GM10847 (cell line): ENCODE measurements around the gene SLC24A5.

Source experiments
- POLR2A ChIP-seq: IDR thresholded peaks from 2 replicates; pipeline ENCODE4 v1.6.1; 2011; ENCODE audit not compliant: insufficient read length; ENCODE audit errors: extremely low read depth

Gene SLC24A5

GRCh38 chr15:48101376-48101961 is 19.3 kb upstream of the SLC24A5 start:
- TF ChIP-seq POLR2A, result no peak

- TF ChIP-seq POLR2A, result no peak
These were observed 18.6 kb upstream of the SLC24A5 start for GRCh38 chr15:48102167-48102566.

- no peak for TF ChIP-seq POLR2A
These were observed 17.1 kb upstream of the SLC24A5 start for GRCh38 chr15:48103647-48104046.

- TF ChIP-seq POLR2A, result no peak
These were observed 14.9 kb upstream of the SLC24A5 start for GRCh38 chr15:48105936-48106335.

- TF ChIP-seq POLR2A, result no peak
These were observed 11.6 kb upstream of the SLC24A5 start for GRCh38 chr15:48109212-48109611.

- no peak for TF ChIP-seq POLR2A
These were observed 10.8 kb upstream of the SLC24A5 start for GRCh38 chr15:48109856-48110531.

GRCh38 chr15:48112242-48112641 is 8.5 kb upstream of the SLC24A5 start:
- TF ChIP-seq POLR2A, result no peak

GRCh38 chr15:48119277-48119676 is 1.5 kb upstream of the SLC24A5 start:
- TF ChIP-seq POLR2A, result no peak

GRCh38 chr15:48121849-48122248 is 1.1 kb downstream of the SLC24A5 start:
- no peak for TF ChIP-seq POLR2A

- no peak for TF ChIP-seq POLR2A
These were observed 6.0 kb downstream of the SLC24A5 start for GRCh38 chr15:48126667-48127355.

GRCh38 chr15:48131324-48131723 is 10.5 kb downstream of the SLC24A5 start:
- no peak for TF ChIP-seq POLR2A

- no peak for TF ChIP-seq POLR2A
These were observed 12.1 kb downstream of the SLC24A5 start for GRCh38 chr15:48132874-48133273.

- no peak for TF ChIP-seq POLR2A
These were observed 23.1 kb downstream of the SLC24A5 start for GRCh38 chr15:48143856-48144255.

GRCh38 chr15:48144889-48145288 is 24.1 kb downstream of the SLC24A5 start:
- TF ChIP-seq POLR2A, result no peak

GRCh38 chr15:48145923-48146322 is 25.1 kb downstream of the SLC24A5 start:
- TF ChIP-seq POLR2A, result no peak

- TF ChIP-seq POLR2A, result no peak
These were observed 26.6 kb downstream of the SLC24A5 start for GRCh38 chr15:48147358-48147757.
